NCI-H1048 (cell line): ENCODE measurements around the gene ITPK1.

Experiments
- DNase-seq: peaks from one replicate; lab custom pipeline; 2025; lab: John Stamatoyannopoulos, UW

The ITPK1 gene

DNA sequence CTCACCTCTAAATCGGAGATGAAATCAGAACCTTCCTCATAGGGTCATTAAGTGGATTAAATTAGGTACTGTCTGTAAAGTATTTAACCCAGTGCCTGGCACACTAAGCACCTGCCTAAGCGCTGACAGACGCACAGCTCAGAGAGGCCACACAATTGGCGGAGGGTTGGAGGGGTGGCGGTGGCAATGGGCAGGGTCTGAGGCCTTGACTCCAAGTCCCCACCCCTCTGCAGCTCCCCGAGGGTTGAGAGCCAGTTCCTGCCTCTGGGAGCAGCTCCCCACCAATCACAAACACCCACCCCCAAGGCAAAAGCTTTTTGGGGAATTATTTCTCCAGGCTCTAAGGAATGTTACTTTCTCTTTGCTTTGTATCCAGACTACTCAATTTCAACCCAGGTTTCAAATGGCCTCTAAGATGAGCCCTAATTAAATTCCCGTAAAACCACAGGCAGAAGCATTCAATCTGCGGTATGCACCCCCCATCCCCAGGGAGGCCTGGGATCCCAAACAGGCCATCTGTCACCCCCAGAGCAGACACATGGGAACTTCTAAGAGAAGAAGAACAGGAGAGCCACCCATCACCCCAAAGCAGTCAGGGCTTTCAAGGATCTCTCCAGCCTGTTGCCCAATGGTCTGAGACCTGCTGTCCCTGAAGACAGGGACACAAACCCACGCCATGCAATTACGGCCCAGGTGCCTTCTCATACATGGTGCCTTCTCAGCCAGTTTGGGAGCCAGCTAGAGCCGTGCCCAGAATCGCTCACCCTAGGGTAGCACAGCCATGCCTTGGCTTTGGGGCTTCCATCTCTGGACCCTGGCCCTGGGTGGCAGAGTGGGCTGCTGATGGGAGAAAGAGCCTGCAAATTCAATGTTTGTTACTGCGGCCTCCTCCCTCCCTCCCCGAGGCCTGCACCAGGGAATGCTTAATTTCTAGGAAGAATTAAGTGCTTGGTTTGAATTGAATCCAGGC lies 126.7 kb downstream of the ITPK1 start:
- no peak for DNase-seq

DNA sequence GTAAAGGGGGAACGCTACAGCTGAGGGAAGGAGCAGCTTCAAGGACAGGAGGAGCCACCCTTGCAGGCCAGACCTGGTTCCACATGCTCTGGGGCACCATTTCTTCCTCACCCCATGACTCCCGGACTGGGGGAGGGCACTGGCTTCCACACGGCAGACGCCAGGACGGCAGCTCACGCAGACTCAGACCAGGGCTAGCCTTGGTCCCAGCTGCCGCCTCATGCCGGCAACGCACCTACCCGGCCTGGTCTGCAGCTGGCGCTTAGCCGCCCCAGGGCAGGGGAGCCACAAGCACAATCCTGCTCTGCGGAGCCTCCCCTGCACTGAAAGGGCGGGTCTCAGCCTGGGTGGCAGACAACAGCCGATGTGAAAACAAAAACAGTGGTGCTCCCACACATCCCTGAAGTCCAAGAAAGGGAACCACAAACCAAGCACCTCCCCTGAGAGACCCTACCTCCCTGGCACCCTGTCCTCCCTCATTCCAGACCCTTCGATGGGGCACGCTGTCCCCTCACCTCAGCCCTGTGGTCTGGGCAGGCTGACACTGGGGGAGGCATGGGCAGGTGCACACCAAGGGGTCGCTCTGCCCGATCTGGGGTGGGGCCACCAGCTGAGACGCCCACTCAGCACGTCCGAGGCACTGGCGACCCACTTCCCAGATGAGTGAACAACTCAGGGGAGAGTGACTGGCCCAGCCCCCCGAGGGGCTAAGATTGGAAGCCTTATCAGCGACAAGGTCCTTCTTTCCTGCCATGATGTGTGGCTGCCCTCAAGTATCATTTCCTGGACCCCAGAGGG lies 127.8 kb downstream of the ITPK1 start:
- DNase-seq, result no peak

DNA sequence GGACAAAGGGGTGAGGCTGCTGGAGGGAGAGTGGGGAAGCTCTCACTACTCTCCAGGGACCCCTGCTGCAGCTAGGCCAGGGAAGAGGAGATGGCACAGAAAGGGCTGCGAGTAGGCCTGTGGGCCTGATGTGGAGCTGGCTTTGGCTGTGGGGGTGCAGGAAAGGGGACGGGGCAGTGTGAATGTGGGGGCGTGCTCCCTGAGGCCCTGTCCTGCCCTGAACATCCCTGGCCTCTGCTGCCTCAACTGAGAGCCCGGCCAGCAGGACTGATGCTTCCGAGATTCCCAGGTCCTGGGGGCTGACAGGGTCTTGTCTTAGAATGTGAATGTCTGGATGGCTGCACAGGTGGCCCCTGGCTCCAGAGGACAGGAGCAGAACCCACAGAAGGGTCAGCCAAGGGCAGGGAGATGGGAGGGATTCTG lies 128.6 kb downstream of the ITPK1 start:
- DNase-seq, result no peak

DNA sequence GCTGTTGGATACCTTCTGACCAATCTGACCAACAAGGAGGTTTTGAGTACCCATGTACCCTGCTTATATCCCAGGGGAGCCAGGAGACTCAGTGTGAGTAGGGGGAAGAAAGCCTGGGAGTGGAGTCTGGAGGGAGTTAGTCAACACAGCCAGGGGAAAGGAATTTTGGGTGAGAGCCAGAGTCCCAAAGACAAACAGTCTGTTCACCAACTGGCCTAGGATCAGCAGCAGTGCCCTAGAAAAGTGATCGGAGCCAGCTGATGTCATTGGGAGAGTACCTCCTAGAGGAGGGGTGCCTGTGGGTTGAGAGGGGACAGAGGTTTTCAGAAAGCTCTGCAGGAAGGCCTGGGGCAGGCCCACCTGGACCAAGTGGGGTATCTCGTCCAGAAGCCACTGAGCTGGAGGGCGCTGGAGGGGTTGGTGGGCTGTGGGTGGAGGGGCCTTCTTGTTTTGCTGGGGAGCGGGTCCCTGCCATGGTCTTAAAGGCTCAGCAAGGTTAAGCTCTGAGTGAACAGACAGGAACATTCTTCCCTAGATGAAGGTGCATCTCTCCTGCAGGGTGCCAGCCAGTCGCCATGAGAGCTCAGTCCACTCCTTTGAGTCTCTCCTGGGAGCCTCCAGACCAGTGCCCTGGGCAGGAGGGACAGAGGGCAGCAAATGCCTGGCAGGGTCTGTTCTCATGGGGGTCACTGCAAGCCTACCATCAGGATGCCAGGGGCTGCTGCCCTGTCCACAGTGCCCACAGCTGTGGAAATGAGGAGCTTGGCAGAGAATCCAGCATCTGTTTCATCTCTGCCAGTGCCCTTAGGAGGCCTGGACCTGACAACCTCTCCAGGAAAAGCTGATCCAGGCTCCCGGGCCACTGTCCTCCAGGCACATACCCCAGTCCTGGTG lies 129.2 kb downstream of the ITPK1 start:
- no peak for DNase-seq

DNA sequence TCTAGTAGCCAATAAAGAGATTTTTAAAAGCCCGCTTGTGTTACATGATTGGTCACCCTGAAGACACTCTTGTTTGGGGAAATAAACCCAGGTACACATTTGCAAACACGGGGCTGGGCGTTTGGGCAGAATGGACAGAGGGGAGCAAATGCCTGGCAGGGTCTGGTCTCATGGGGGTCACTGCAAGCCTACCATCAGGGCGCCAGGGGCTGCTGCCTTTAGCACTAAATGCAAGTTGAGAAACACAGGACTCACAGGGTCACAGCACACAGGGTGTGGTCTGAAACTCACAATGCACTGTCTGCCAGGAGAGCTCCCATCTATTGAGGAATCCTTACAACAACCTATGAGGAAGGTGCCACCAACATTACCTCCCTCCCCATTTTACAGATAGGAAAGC lies 130.2 kb downstream of the ITPK1 start:
- DNase-seq, result no peak

DNA sequence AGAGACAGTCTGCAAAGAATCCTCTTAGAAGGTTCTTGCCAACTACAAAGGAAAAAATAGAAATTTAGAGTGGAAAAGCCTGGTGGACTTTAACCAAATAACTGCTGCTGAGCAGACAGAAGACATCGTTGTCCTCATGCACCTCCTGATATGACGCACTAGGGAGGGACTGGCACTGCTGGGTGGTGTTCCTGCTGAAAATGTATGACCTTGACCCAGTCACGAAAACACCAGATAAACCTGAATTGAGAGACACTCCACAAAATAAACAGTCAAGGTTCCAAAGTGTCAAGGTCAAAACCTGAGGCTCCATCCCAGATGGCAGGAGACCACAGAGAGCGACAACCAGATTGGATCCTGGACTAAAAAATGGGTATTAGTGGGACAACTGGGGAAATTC lies 130.8 kb downstream of the ITPK1 start:
- no peak for DNase-seq

DNA sequence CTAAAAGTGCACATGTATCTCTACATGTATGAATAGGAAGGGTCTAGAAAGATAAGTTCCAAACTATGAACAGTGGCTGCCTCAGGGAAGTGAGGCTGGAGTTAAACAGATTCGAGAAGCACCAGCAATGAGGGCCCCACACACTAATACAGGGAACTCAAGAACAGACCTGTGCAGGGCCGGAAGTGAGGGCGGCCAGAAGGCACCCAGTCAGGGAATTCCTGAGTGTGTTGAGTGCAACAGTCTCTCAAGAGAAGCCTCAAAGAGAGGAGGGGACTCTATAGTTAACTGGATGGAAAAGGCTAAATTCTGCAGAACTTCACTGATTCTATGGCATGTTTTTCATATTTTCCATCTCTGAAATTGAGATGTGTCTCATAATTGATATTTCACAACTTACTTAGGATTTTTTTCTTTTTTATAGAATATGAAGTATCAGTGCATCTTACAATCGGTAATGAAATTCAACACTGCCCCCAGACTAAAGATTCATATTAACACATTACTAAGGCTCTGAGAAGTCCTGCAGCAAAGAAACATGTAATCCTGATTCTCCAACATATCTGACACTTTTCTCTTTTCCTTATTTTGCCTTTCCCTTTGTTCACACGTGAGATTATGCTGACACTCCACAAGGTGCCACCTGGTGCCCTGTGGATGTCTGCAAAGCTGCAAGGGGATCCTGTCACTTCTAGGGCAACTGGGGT lies 131.5 kb downstream of the ITPK1 start:
- DNase-seq, result no peak

DNA sequence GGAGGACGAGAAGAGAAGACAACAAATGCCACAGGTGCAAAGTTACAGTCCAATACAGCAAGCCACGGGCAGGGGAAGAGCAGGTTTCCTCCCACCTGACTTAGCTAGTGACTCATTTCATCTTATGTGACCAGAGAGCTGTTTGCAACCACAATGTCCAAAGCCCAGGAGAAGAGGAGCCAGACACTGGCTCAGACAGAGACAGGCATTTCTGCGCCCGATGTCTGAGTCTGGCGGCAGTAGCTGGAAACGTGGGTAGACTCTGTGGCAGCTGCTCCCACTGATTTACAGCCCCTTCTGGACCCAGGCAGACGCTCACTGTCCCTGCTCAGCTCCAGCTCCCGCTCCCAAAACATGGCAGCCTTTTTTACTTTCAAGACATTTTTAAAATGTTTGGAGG lies 132.8 kb downstream of the ITPK1 start:
- DNase-seq, result no peak

DNA sequence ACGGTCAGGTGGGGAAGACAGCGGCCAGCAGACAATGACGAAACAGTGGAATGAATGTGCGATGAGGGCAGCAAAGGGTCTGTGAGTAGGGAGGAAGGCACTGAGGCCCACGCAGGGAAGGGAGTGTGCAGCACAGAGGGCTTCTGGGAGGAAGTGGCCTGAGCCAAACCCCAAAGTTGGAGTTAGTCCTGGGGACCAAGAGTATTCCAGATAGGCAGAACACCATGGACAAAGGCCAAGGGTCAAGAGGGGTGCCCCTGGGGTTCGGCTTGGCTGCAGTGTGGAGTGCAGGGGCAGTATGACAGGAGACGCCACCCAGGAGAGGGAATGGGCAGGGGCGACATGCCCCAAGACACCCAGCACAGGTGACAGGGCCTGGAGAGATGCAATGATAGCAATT lies 134.0 kb downstream of the ITPK1 start:
- DNase-seq, result no peak

DNA sequence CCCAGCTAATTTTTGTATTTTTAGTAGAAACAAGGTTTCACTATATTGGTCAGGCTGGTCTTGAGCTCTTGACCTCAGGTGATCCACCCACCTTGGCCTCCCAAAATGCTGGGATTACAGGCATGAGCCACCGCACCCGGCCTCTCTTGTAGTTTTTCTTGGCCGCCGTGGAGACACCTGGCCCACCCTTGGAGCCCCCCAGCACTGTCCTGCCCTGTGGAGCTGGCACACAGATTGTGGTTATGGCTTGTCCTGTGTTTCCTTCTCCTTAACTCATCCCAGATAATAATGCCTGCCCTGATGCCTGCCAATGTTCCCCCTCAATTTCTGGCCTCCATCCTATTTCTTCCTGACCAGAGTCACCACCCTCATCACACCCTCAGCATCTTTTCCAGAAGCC lies 134.9 kb downstream of the ITPK1 start:
- no peak for DNase-seq

DNA sequence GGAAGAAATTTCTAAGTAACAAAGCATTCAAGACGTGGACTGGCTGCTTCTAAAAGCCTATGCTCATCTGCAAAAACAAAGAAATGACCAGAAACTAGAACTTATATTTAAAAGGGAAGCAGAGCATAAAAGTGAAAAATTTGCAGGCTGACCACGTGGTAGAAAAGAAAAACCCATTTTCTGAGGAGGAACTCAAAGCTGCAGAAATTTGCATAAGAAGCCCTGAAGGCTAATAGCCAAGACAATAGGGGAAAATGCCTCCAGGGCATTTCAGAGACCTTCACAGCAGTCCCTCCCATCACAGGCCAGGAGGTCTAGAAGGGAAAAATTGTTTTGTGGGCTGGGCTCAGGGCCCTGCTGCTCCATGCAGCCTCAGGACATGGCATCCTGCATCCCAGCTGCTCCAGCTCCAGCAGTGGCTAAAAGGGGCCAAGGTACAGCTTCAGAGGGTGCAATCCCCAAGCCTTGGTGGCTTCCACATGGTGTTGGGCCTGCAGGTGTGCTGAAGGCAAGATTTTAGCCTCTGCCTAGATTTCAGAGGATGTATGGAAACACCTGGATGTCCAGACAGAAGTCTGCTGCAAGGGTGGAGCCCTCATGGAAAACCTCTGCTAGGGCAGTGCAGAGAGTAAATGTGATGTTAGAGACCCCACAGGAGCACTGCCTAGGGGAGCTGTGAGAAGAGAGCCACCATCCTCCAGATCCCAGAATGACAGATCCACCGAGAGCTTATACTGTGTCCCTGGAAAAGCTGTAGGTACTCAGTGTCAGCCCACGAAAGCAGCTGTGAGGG lies 137.3 kb downstream of the ITPK1 start:
- no peak for DNase-seq

DNA sequence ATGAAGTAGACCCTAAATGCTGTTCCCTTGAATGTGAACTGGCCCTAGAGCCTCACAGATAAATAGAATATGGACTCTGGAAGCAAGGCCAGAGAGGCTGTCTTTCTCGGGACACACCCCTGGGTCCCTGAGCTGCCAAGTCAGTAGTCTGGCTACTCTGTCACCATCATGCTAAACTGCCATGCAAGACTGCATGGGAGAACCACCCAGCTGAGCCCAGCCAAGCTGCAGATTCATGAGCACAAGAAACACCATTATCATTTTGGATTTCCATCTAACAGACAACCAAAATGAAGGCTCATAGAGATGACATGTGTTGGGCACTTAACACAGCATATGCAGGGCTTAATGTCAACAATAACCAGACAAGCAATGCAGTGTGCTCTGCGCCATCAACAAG lies 139.5 kb downstream of the ITPK1 start:
- DNase-seq, result no peak

DNA sequence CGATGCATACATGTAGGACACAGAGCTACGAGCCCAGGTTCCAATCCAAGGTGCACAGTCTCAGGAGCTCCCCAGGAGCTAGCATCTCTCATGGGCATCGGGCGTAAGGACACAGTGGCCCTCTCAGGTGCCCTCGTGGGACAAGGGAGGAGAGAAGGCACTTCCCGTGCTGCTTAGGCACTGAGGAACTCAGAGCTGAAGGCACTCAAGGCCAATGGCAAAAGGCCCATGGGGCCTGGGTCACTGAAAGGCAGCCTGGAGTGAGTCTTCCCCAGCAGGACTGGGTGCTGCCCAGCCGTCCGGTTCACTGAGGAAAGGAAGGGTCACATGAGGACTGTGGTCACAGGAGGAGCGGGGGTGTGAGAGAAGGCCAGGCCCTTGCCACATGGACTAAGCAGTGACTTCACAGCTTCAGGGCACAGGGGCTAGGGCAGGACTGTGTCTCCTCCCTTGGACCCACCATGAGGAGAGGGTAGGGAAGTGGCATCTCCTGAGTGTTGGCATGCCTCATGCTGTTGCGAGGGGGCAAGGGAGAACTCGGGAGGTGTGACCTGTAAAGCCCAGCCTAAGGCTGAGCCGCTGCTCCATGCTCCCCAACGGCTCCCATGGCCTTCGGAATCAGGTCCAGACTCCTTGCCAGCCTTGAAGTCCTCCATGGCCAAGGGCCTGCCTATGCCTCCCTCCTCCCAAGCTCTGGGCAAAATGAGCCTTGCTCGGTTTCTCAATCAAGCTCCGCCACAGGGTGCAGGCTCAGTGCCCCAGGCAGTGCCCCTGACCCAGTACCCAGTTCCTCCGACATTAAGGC lies 141.0 kb downstream of the ITPK1 start:
- DNase-seq, result no peak

DNA sequence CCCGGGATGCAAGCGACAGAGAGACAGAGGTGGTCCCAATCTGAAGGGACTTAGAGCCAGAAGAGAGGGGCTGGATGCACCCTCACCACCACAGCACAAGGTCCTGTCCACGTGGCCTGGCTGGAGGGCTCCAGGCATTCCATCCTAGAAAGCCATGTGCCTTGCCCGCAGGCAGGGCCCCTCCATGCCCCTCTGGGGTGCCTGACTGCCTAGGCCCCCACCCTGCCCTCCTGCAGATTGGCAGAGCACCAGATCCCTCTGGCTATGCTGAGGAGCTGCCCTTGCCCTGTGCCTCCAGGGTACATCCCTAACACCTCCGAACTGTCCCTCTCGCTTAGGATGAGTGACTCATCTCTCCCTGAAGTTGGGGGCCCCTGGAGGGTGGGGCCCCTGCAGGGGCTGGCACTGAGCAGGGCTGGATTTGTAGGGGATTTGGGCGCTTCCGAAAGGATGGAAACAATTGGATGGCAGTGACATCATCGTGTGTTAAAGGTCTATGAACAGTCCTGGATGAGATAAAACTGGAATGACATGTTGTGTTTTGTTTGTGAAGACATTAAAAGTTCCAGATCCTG lies 141.8 kb downstream of the ITPK1 start:
- DNase-seq, result no peak

DNA sequence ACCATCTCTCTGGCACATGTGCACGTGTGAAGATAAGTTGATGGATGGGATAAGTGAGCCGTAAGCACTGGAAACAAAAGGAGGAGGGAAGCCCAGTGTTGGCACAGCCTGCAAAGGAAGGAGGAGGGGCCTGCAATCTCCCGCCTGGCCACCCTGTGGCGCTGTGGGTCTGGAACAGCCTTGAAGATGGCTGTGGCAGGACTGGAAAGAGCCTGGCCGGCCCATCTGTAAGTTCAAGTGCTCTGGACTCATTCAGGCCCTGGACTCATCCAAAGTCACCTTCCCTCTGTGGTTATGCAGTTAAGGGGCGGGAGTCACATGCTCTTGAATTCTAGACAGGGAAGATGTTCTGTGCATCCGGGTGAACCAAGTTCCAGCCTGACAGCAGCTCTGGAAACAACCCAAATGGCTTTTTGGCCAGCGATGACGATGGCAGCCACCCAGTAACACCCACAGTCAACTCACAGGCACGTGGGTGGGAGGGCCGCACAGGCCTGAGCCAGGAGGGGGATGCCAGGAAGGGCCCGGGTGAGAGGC lies 142.4 kb downstream of the ITPK1 start:
- DNase-seq, result no peak

DNA sequence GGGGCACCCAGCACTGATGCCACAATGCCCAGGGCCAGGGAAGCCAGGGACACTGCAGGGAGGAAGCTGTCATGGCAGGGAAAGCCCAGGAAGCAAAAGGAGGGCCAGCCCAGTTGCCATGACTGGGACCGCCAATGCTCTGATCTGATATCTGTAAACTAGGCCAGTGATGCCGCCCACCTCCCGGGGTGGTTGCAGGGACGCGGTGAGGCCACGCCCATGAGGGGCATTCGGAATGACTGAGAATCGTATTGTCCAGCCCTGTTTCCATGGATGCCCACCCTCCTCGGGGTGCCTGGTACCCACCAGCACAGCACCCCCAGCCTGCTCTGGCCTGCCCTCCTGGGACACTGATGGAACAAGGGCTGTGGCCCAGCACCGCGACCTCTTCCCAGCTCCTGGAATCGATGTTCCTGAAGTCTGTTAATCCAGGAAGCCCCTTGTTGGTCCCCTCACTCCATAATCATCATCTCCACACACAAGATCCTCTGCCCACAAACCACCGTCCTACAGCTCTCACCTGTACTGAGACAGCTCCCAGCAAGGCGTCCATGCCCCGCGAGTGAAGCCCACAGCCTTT lies 144.0 kb downstream of the ITPK1 start:
- no peak for DNase-seq

DNA sequence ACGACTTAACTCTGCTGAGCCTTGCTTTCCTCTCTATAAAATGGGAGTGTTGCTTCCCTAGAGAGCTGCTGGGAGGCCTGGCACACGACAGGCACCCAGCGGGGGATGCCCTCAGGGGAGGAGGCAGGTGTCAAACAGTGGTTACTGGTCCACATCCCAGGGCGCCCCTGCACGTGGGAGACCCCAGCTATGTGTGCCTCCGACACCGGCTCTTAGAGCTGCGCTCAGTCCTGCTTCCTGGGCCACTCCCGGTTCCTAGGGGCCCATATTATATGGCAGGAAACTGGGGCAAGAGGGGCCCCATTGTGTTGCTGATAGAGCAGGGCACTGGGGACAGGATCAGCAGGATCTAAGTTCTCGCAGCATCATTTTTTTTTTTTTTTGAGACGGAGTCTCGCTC lies 145.5 kb downstream of the ITPK1 start:
- no peak for DNase-seq

DNA sequence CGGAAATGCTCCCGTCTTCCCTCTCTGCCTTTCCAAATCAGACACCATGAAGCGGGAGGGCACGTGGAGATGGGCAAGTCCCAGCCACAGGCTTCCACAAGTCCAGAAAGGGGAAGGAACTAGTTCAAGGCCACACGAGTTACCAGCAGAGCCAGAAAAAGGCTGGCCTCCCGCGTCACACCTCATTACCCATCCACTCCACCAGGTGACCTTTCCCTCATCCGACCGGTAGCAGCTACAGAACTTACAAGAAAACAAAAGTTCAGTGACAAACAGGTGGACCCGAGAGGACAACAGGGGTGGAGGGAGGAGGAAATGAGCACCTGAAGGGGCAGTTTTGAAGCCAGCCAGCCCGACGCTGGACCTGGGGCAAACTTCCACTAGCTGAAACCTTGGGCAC lies 145.9 kb downstream of the ITPK1 start:
- DNase-seq, result no peak

DNA sequence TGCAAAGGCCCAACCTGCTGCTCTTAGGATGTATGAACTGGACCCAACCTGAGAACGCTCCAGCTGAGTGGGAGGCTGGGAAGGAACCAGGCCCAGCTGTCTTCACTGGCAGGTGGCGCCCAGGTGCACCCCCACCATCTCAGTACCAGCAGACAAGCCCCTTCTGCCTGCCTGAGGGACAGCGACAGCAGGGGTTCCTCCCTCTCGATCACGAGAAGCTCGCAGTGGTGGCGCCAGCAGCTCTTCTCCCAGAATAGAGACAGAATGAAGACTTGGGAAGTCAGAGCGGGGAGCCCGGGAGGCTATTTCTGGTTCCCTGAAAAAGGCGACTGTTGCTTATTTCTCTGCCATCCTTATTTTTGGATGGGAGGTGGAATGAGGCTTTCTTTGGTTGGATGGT lies 146.3 kb downstream of the ITPK1 start:
- no peak for DNase-seq
